Fibroblast of skin of left biceps (primary cell): ENCODE data around the gene SNRNP40.

ENCODE experiments used
- DNase-seq, 2 experiments: peaks; one replicate each; pipeline ENCODE4 v3.0.0-alpha.2; 2013; ENCODE audit warnings: low read depth in 2 of 2

SNRNP40 gene

GRCh38 chr1:31296486-31297276 is at the start of gene SNRNP40, which contains the start of gene ZCCHC17:
SNRNP40 (minus strand) TSS chr1:31296788; CDS start chr1:31296751, 37 bp downstream.
ZCCHC17 (plus strand) TSS chr1:31297032; CDS start chr1:31310099, 13,067 bp downstream.
- DNase-seq = peak; percentile 98 to 99

- DNase-seq = no peak
Measured at GRCh38 chr1:31345635-31346034, 49.0 kb upstream of the SNRNP40 start.

GRCh38 chr1:31344503-31344902 is 47.9 kb upstream of the SNRNP40 start:
- no peak for DNase-seq

- DNase-seq = no peak
Measured at GRCh38 chr1:31336687-31337467, 40.3 kb upstream of the SNRNP40 start.

- no peak for DNase-seq
Measured at GRCh38 chr1:31335007-31335406, 38.4 kb upstream of the SNRNP40 start.

- no peak for DNase-seq
Measured at GRCh38 chr1:31327381-31327780, 30.8 kb upstream of the SNRNP40 start.

- DNase-seq = no peak
Measured at GRCh38 chr1:31326461-31326860, 29.9 kb upstream of the SNRNP40 start.

GRCh38 chr1:31324992-31325391 is 28.4 kb upstream of the SNRNP40 start:
- DNase-seq = no peak

- no peak for DNase-seq
Measured at GRCh38 chr1:31324093-31324492, 27.5 kb upstream of the SNRNP40 start.

GRCh38 chr1:31318146-31318545 is 21.6 kb upstream of the SNRNP40 start:
- no peak for DNase-seq

GRCh38 chr1:31315902-31316301 is 19.3 kb upstream of the SNRNP40 start:
- DNase-seq = no peak

GRCh38 chr1:31310198-31310597 is 13.6 kb upstream of the SNRNP40 start:
- peak; percentile 43 to 45 for DNase-seq

- DNase-seq = no peak
Measured at GRCh38 chr1:31308036-31308435, 11.4 kb upstream of the SNRNP40 start.

- DNase-seq = peak; percentile 70 to 72
Measured at GRCh38 chr1:31306278-31306677, 9.7 kb upstream of the SNRNP40 start.

- DNase-seq = peak in 1 of 2 experiments; percentile 26
Measured at GRCh38 chr1:31302709-31303441, 6.3 kb upstream of the SNRNP40 start.

GRCh38 chr1:31300193-31300592 is 3.6 kb upstream of the SNRNP40 start:
- no peak for DNase-seq

GRCh38 chr1:31299365-31299764 is 2.8 kb upstream of the SNRNP40 start:
- no peak for DNase-seq

- DNase-seq = no peak
Measured at GRCh38 chr1:31297277-31298247, 974 bp upstream of the SNRNP40 start.

GRCh38 chr1:31295874-31296485 is 608 bp downstream of the SNRNP40 start:
- DNase-seq = no peak

GRCh38 chr1:31289021-31289420 is 7.6 kb downstream of the SNRNP40 start:
- DNase-seq = no peak
